Immature natural killer cell (primary cell): ENCODE data around the gene ZNF563. TPM values are rescaled to one million over a fixed set of nuclear protein-coding genes. Genes with fewer than 3 reads are reported as not detected.
"Not testable (repeated sequence)": the region's sequence is repeated elsewhere in the genome, so short reads cannot be mapped to it uniquely, and the experiment has no call there.

ENCODE experiments used
- DNase-seq, 3 donors: peaks; one replicate each; pipeline ENCODE4 v3.0.0; 2022; ENCODE audit warnings: mixed read lengths in 1 of 3
- H3K27ac Mint-ChIP-seq, 6 donors: one replicate each; pipeline ENCODE4 v1.8.0; 2020; ENCODE audit warnings: mixed read lengths in 6 of 6, mild to moderate bottlenecking in 5 of 6, inconsistent platforms in 4 of 6, moderate library complexity in 3 of 6
- H3K27me3 Mint-ChIP-seq, 3 donors: one replicate each; pipeline ENCODE4 v1.8.0; 2020 to 2021; ENCODE audit warnings: low read depth in 3 of 3, mild to moderate bottlenecking in 3 of 3, mixed read lengths in 3 of 3, moderate library complexity in 3 of 3, inconsistent platforms in 1 of 3
- H3K36me3 Mint-ChIP-seq, 3 donors: one replicate each; pipeline ENCODE4 v1.8.0; 2020; ENCODE audit warnings: mixed read lengths in 3 of 3, inconsistent platforms in 2 of 3, mild to moderate bottlenecking in 2 of 3
- H3K4me1 Mint-ChIP-seq, 2 donors: one replicate each; pipeline ENCODE4 v1.8.0; 2020; ENCODE audit warnings: inconsistent platforms in 2 of 2, mild to moderate bottlenecking in 2 of 2, mixed read lengths in 2 of 2, moderate library complexity in 1 of 2
- H3K4me3 Mint-ChIP-seq, 5 donors: one replicate each; pipeline ENCODE4 v1.8.0; 2020; ENCODE audit warnings: mild to moderate bottlenecking in 5 of 5, mixed read lengths in 5 of 5, inconsistent platforms in 3 of 5, moderate library complexity in 3 of 5
- H3K9me3 Mint-ChIP-seq, 6 donors: one replicate each; pipeline ENCODE4 v1.8.0; 2020; ENCODE audit warnings: mild to moderate bottlenecking in 6 of 6, mixed read lengths in 6 of 6, inconsistent platforms in 4 of 6, moderate library complexity in 3 of 6
- polyA plus RNA-seq, 3 donors: library from polyadenylated mRNA; unstranded; fragments of 300-500 nt; fragmentation: Illumina TruSeq; gene quantifications; one replicate each; pipeline ENCODE4 v1.2.3, GENCODE V29; 2021

ZNF563 gene
- polyA plus RNA-seq, result 1 to 10 TPM; 1.0 to 5.3 (median 1.2) TPM

GRCh38 chr19:12333162-12334159 lies at the start of gene ZNF563:
ZNF563 (minus strand) TSS chr19:12333633; CDS start chr19:12333482, 151 bp downstream.
- Mint-ChIP-seq H3K27ac (peak within 1 kb of the TSS; percentile 90 to 99 (median 96)), H3K4me3 (peak within 1 kb of the TSS; percentile 97 to 99 (median 99)), H3K4me1 (peaks cover 21 to 25% of the 10 kb centered on the region in 2 donors), H3K9me3 (no peaks in the 10 kb centered on the region), H3K36me3 (no peaks in the 10 kb centered on the region), H3K27me3 (peaks cover 0 to 3% (median 3%) of the 10 kb centered on the region in 3 donors)
- DNase-seq, result peak; percentile 93 to 94 (median 93)

- Mint-ChIP-seq H3K27me3 (peaks cover 0 to 6% (median 0%) of the 10 kb centered on the region in 3 donors), H3K36me3 (peaks cover 48 to 57% (median 55%) of the 10 kb centered on the region in 3 donors), H3K27ac (no peak overlapping the region), H3K9me3 (peaks cover 16 to 69% (median 46%) of the 10 kb centered on the region in 6 donors), H3K4me3 (no peak overlapping the region), H3K4me1 (no peaks in the 10 kb centered on the region)
- no peak for DNase-seq
Measured at GRCh38 chr19:12380444-12380737, 47.0 kb upstream of the ZNF563 start.

GRCh38 chr19:12379732-12380443 lies 46.5 kb upstream of the ZNF563 start:
- Mint-ChIP-seq H3K4me1 (no peaks in the 10 kb centered on the region), H3K9me3 (peaks cover 16 to 64% (median 48%) of the 10 kb centered on the region in 6 donors), H3K27me3 (peaks cover 0 to 6% (median 0%) of the 10 kb centered on the region in 3 donors), H3K36me3 (peaks cover 47 to 57% (median 55%) of the 10 kb centered on the region in 3 donors), H3K4me3 (no peak overlapping the region), H3K27ac (no peak overlapping the region)
- DNase-seq, result no peak

GRCh38 chr19:12374026-12374425 lies 40.6 kb upstream of the ZNF563 start:
- H3K4me3 Mint-ChIP-seq, result no peak overlapping the region
- peaks cover 8 to 38% (median 25%) of the 10 kb centered on the region in 6 donors for H3K9me3 Mint-ChIP-seq
- peaks cover 15 to 24% (median 17%) of the 10 kb centered on the region in 3 donors for H3K36me3 Mint-ChIP-seq
- H3K27ac Mint-ChIP-seq, result no peak overlapping the region
- DNase-seq, result no peak
- peaks cover 0 to 4% (median 3%) of the 10 kb centered on the region in 3 donors for H3K27me3 Mint-ChIP-seq
- no peaks in the 10 kb centered on the region for H3K4me1 Mint-ChIP-seq

- peaks cover 0 to 6% (median 3%) of the 10 kb centered on the region in 3 donors for H3K27me3 Mint-ChIP-seq
- H3K4me1 Mint-ChIP-seq, result peaks cover 28 to 33% of the 10 kb centered on the region in 2 donors
- H3K4me3 Mint-ChIP-seq, result peak within 1 kb of the TSS; percentile 93 to 99 (median 97)
- H3K9me3 Mint-ChIP-seq, result peaks cover 0 to 12% (median 0%) of the 10 kb centered on the region in 6 donors
- no peaks in the 10 kb centered on the region for H3K36me3 Mint-ChIP-seq
- peak; percentile 72 to 81 (median 80) for DNase-seq
- peak within 1 kb of the TSS; percentile 68 to 91 (median 77) for H3K27ac Mint-ChIP-seq
Measured at GRCh38 chr19:12365236-12366162, 32.1 kb upstream of the ZNF563 start, which contains the start of gene ZNF442. ZNF442 (minus strand) TSS chr19:12365683; CDS start chr19:12363631, 2,052 bp downstream.

- Mint-ChIP-seq H3K9me3 (peaks cover 0 to 12% (median 0%) of the 10 kb centered on the region in 6 donors), H3K4me1 (peaks cover 28 to 33% of the 10 kb centered on the region in 2 donors), H3K27ac (peak overlapping the region in 5 of 6 donors; percentile 51 to 88 (median 64)), H3K4me3 (peak overlapping the region; percentile 88 to 98 (median 96)), H3K27me3 (peaks cover 0 to 6% (median 3%) of the 10 kb centered on the region in 3 donors), H3K36me3 (no peaks in the 10 kb centered on the region)
- peak in 1 of 3 donors; percentile 1 for DNase-seq
Measured at GRCh38 chr19:12364391-12365235, 31.2 kb upstream of the ZNF563 start.

- not testable (repeated sequence) for H3K27me3 Mint-ChIP-seq, H3K9me3 Mint-ChIP-seq, H3K36me3 Mint-ChIP-seq, H3K27ac Mint-ChIP-seq, DNase-seq, H3K4me3 Mint-ChIP-seq
- peaks cover 28 to 33% of the 10 kb centered on the region in 2 donors for H3K4me1 Mint-ChIP-seq
Measured at GRCh38 chr19:12362236-12362635, 28.8 kb upstream of the ZNF563 start.

GRCh38 chr19:12353375-12353774 lies 19.9 kb upstream of the ZNF563 start:
- Mint-ChIP-seq H3K9me3 (peaks cover 20 to 59% (median 51%) of the 10 kb centered on the region in 6 donors), H3K36me3 (peaks cover 32 to 56% (median 39%) of the 10 kb centered on the region in 3 donors)

GRCh38 chr19:12350890-12351197 lies 17.4 kb upstream of the ZNF563 start:
- Mint-ChIP-seq H3K4me1 (no peaks in the 10 kb centered on the region), H3K36me3 (peaks cover 32 to 53% (median 39%) of the 10 kb centered on the region in 3 donors), H3K27me3 (peaks cover 0 to 2% (median 0%) of the 10 kb centered on the region in 3 donors), H3K9me3 (peaks cover 20 to 60% (median 54%) of the 10 kb centered on the region in 6 donors), H3K27ac (no peak overlapping the region), H3K4me3 (no peak overlapping the region)
- no peak for DNase-seq

More at GRCh38 chr19:12353375-12353774, 19.9 kb upstream of the ZNF563 start:
- Mint-ChIP-seq H3K27me3 (peaks cover 0 to 2% (median 0%) of the 10 kb centered on the region in 3 donors), H3K4me3 (no peak overlapping the region), H3K4me1 (no peaks in the 10 kb centered on the region), H3K27ac (no peak overlapping the region)
- no peak for DNase-seq

GRCh38 chr19:12350185-12350889 lies 16.9 kb upstream of the ZNF563 start:
- peaks cover 32 to 53% (median 39%) of the 10 kb centered on the region in 3 donors for H3K36me3 Mint-ChIP-seq
- no peak overlapping the region for H3K27ac Mint-ChIP-seq
- H3K4me3 Mint-ChIP-seq, result no peak overlapping the region
- H3K9me3 Mint-ChIP-seq, result peaks cover 20 to 60% (median 54%) of the 10 kb centered on the region in 6 donors
- peaks cover 0 to 2% (median 0%) of the 10 kb centered on the region in 3 donors for H3K27me3 Mint-ChIP-seq
- DNase-seq, result no peak
- H3K4me1 Mint-ChIP-seq, result no peaks in the 10 kb centered on the region

GRCh38 chr19:12346896-12347295 lies 13.5 kb upstream of the ZNF563 start:
- H3K27ac Mint-ChIP-seq, result no peak overlapping the region
- H3K4me3 Mint-ChIP-seq, result no peak overlapping the region

More at GRCh38 chr19:12346896-12347295, 13.5 kb upstream of the ZNF563 start:
- peak in 1 of 3 donors; percentile 45 for DNase-seq
- Mint-ChIP-seq H3K9me3 (peaks cover 15 to 36% (median 30%) of the 10 kb centered on the region in 6 donors), H3K27me3 (peaks cover 0 to 2% (median 0%) of the 10 kb centered on the region in 3 donors), H3K4me1 (no peaks in the 10 kb centered on the region), H3K36me3 (peaks cover 18 to 28% (median 26%) of the 10 kb centered on the region in 3 donors)
